WTC11 (cell line): Measurements from ENCODE around the gene LIN28A. TPM values are rescaled to one million over a fixed set of nuclear protein-coding genes. Genes with fewer than 3 reads are reported as not detected.

Experiments
- ATAC-seq: fragments of 200-7000 bp; cut with Tn5 transposase; 2 replicates; pipeline ENCODE4 v1.10.0; 2021; ENCODE audit warnings: mild to moderate bottlenecking, moderate library complexity
- CTCF ChIA-PET: fragments of 300-600 bp; sonication (Branson Sonifier 250); formaldehyde crosslinking; loops from one replicate; lab custom pipeline; 2021; ENCODE audit warnings: antibody characterized with exemption; lab: Charles Lee
- POLR2A ChIA-PET: fragments of 350-600 bp; sonication (Branson Sonifier 250); formaldehyde crosslinking; loops from one replicate; lab custom pipeline; 2021; ENCODE audit warnings: antibody characterized with exemption; lab: Charles Lee
- DNase-seq: peaks from one replicate; pipeline ENCODE4 v3.0.0; 2021; ENCODE audit warnings: low spot score
- H3K27ac Mint-ChIP-seq: 2 replicates; pipeline ENCODE4 v1.8.0; 2021; ENCODE audit warnings: mixed read lengths
- H3K27me3 Mint-ChIP-seq: 2 replicates; pipeline ENCODE4 v1.8.0; 2021; ENCODE audit warnings: low read depth, mild to moderate bottlenecking, moderate library complexity, mixed read lengths
- H3K36me3 Mint-ChIP-seq: 2 replicates; pipeline ENCODE4 v1.8.0; 2021; ENCODE audit warnings: mixed read lengths
- H3K4me1 Mint-ChIP-seq: 2 replicates; pipeline ENCODE4 v1.8.0; 2022; ENCODE audit warnings: mixed read lengths
- H3K4me3 Mint-ChIP-seq: 2 replicates; pipeline ENCODE4 v1.8.0; 2021; ENCODE audit warnings: mild to moderate bottlenecking, moderate library complexity, mixed read lengths
- H3K9me3 Mint-ChIP-seq: 2 replicates; pipeline ENCODE4 v1.8.0; 2021; ENCODE audit warnings: mixed read lengths
- AR ChIP-seq: fragments of 250-450 bp; sonication (Bioruptor Pico); IDR thresholded peaks from 2 replicates; pipeline ENCODE4 v1.9.0; 2021; ENCODE audit warnings: mild to moderate bottlenecking
- CBFB ChIP-seq: sonication (generic); formaldehyde crosslinking; IDR thresholded peaks from 2 replicates; pipeline ENCODE4 v1.8.1; 2022; ENCODE audit warnings: mild to moderate bottlenecking, low read depth, missing genetic modification reagents
- CDX4 ChIP-seq: fragments of 250-450 bp; sonication (Bioruptor Pico); IDR thresholded peaks from 2 replicates; pipeline ENCODE4 v1.9.0; 2021; ENCODE audit warnings: moderate library complexity, mild to moderate bottlenecking, inconsistent platforms, borderline replicate concordance
- FOXK1 ChIP-seq: sonication (generic); formaldehyde crosslinking; IDR thresholded peaks from 2 replicates; pipeline ENCODE4 v1.8.0; 2022; ENCODE audit warnings: mild to moderate bottlenecking, moderate library complexity, missing genetic modification reagents
- HMGXB4 ChIP-seq: sonication (generic); formaldehyde crosslinking; IDR thresholded peaks from 2 replicates; pipeline ENCODE4 v1.8.1; 2023; ENCODE audit warnings: mild to moderate bottlenecking, moderate library complexity, missing genetic modification reagents
- MYBL2 ChIP-seq: sonication (generic); formaldehyde crosslinking; IDR thresholded peaks from 2 replicates; pipeline ENCODE4 v1.8.1; 2023; ENCODE audit warnings: mild to moderate bottlenecking, moderate library complexity, missing genetic modification reagents
- NR1H2 ChIP-seq: sonication (generic); formaldehyde crosslinking; IDR thresholded peaks from 2 replicates; pipeline ENCODE4 v1.9.0; 2021; ENCODE audit warnings: mild to moderate bottlenecking, moderate library complexity, missing genetic modification reagents
- NR3C1 ChIP-seq: sonication (generic); formaldehyde crosslinking; conservative IDR thresholded peaks from 2 replicates; pipeline ENCODE4 v1.8.1; 2023; ENCODE audit warnings: low read depth, mild to moderate bottlenecking, missing genetic modification reagents
- PRDM15 ChIP-seq: sonication (generic); formaldehyde crosslinking; IDR thresholded peaks from 2 replicates; pipeline ENCODE4 v1.8.0; 2022; ENCODE audit warnings: missing genetic modification reagents
- PREB ChIP-seq: sonication (generic); formaldehyde crosslinking; IDR thresholded peaks from 2 replicates; pipeline ENCODE4 v1.8.1; 2022; ENCODE audit warnings: mild to moderate bottlenecking, missing genetic modification reagents, moderate library complexity, borderline replicate concordance
- PRRX2 ChIP-seq: fragments of 250-450 bp; sonication (Bioruptor Pico); IDR thresholded peaks from 2 replicates; pipeline ENCODE4 v1.8.0; 2021; ENCODE audit warnings: mild to moderate bottlenecking
- SMAD3 ChIP-seq: sonication (generic); formaldehyde crosslinking; IDR thresholded peaks from 2 replicates; pipeline ENCODE4 v1.8.0; 2022; ENCODE audit warnings: missing genetic modification reagents, mild to moderate bottlenecking, borderline replicate concordance
- SP1 ChIP-seq: sonication (generic); formaldehyde crosslinking; conservative IDR thresholded peaks from 2 replicates; pipeline ENCODE4 v1.8.1; 2022; ENCODE audit warnings: missing genetic modification reagents
- TP53 ChIP-seq: sonication (generic); formaldehyde crosslinking; IDR thresholded peaks from 2 replicates; pipeline ENCODE4 v1.8.1; 2023; ENCODE audit warnings: mild to moderate bottlenecking, missing genetic modification reagents
- ZBTB21 ChIP-seq: sonication (generic); formaldehyde crosslinking; IDR thresholded peaks from 2 replicates; pipeline ENCODE4 v1.8.1; 2023; ENCODE audit warnings: mild to moderate bottlenecking, missing genetic modification reagents, borderline replicate concordance
- ZNF121 ChIP-seq: sonication (generic); formaldehyde crosslinking; IDR thresholded peaks from 2 replicates; pipeline ENCODE4 v1.8.0; 2023; ENCODE audit warnings: missing genetic modification reagents
- ZNF219 ChIP-seq: sonication (generic); formaldehyde crosslinking; IDR thresholded peaks from 2 replicates; pipeline ENCODE4 v1.8.0; 2023; ENCODE audit warnings: missing genetic modification reagents, mild to moderate bottlenecking, borderline replicate concordance
- ZNF263 ChIP-seq: sonication (generic); formaldehyde crosslinking; IDR thresholded peaks from 2 replicates; pipeline ENCODE4 v1.8.1; 2022; ENCODE audit warnings: low read depth, mild to moderate bottlenecking, moderate library complexity, missing genetic modification reagents
- ZNF423 ChIP-seq: fragments of 250-450 bp; sonication (Bioruptor Pico); IDR thresholded peaks from 2 replicates; pipeline ENCODE4 v2.1.2; 2022; ENCODE audit warnings: mild to moderate bottlenecking, moderate library complexity
- ZSCAN18 ChIP-seq: fragments of 250-450 bp; sonication (Bioruptor Pico); IDR thresholded peaks from 2 replicates; pipeline ENCODE4 v2.1.2; 2022; ENCODE audit warnings: mild to moderate bottlenecking, moderate library complexity
- total RNA-seq: library from RNA; stranded (reverse); gene quantifications from 3 replicates; pipeline ENCODE4 v1.2.3, GENCODE V29; 2021
- TF ChIP-seq, protein P1 (sequence below): sonication (generic); formaldehyde crosslinking; IDR thresholded peaks from 2 replicates; pipeline ENCODE4 v1.8.0; 2023; ENCODE audit warnings: mild to moderate bottlenecking, missing genetic modification reagents

LIN28A gene
- total RNA-seq, 1 experiment from 2014 or later, result 1,251 TPM

DNA sequence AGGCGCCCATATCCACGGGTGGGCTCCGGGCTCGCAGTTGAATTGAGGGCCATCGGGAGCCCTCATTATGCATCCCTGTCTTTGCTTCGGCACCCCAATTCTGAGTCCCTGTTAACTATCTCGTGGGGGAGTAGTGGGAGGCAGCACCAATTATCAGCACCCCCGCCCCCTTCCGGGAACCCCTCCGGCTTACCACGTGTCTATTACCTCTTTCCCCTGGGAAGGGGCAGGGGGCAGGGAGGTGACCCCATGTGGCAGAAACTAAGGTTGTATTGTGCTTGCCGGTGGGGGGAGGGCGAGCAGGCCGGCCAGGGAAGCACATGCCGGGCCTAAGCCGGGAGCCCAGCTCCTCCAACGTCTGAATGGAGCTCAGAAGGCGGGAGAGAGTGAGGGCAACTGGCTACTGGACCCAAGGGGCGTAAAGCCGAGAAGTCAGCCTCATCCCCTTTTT lies 1.0 kb downstream of the LIN28A start:
- ATAC-seq, result no peak
- Mint-ChIP-seq H3K27me3 (no peaks in the 10 kb centered on the region; the same call in 1 of the 2 replicates), H3K36me3 (peaks cover 50% of the 10 kb centered on the region)
- TF ChIP-seq PREB (CRISPR knock-in tag) (no peak), CDX4 (CRISPR knock-in tag) (no peak), ZNF121 (no peak), ZNF423 (CRISPR knock-in tag) (no peak), TP53 (no peak), ZSCAN18 (CRISPR knock-in tag) (no peak), ZNF219 (no peak), PRDM15 (CRISPR knock-in tag) (no peak), SMAD3 (CRISPR knock-in tag) (no peak), NR3C1 (CRISPR knock-in tag) (no peak), AR (CRISPR knock-in tag) (no peak), ZBTB21 (no peak), CBFB (CRISPR knock-in tag) (no peak), MYBL2 (CRISPR knock-in tag) (peak; percentile 84), FOXK1 (peak; percentile 81), HMGXB4 (CRISPR knock-in tag) (no peak), NR1H2 (CRISPR knock-in tag) (no peak), ZNF263 (CRISPR knock-in tag) (no peak), SP1 (peak; percentile 74), PRRX2 (no peak)
- TF ChIP-seq, protein P1, sequence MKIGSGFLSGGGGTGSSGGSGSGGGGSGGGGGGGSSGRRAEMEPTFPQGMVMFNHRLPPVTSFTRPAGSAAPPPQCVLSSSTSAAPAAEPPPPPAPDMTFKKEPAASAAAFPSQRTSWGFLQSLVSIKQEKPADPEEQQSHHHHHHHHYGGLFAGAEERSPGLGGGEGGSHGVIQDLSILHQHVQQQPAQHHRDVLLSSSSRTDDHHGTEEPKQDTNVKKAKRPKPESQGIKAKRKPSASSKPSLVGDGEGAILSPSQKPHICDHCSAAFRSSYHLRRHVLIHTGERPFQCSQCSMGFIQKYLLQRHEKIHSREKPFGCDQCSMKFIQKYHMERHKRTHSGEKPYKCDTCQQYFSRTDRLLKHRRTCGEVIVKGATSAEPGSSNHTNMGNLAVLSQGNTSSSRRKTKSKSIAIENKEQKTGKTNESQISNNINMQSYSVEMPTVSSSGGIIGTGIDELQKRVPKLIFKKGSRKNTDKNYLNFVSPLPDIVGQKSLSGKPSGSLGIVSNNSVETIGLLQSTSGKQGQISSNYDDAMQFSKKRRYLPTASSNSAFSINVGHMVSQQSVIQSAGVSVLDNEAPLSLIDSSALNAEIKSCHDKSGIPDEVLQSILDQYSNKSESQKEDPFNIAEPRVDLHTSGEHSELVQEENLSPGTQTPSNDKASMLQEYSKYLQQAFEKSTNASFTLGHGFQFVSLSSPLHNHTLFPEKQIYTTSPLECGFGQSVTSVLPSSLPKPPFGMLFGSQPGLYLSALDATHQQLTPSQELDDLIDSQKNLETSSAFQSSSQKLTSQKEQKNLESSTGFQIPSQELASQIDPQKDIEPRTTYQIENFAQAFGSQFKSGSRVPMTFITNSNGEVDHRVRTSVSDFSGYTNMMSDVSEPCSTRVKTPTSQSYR (CRISPR knock-in tag), result peak; percentile 74

More for the DNA sequence above, 1.0 kb downstream of the LIN28A start:
- H3K27ac Mint-ChIP-seq, result peak overlapping the region; percentile 98
- peak; percentile 66 for DNase-seq
- ChIA-PET POLR2A (interaction anchor here (1.7 to 2.7 kb wide), 2 partner anchors 21 kb away, joined by 5 to 25 read pairs; partner anchors contain the start of gene DHDDS), CTCF (interaction anchor here (0.5 to 2.0 kb wide), 5 partner anchors 9 to 133 kb away, joined by 3 to 7 read pairs (median 4); partner anchors contain the start of gene CD52)
- H3K9me3 Mint-ChIP-seq, result no peaks in the 10 kb centered on the region
- peak overlapping the region; percentile 98 for H3K4me3 Mint-ChIP-seq
- peaks cover 61% of the 10 kb centered on the region for H3K4me1 Mint-ChIP-seq
